ENCODE data around the gene PYCARD. TPM values are rescaled to one million over a fixed set of nuclear protein-coding genes. Genes with fewer than 3 reads are reported as not detected.

The PYCARD gene
- total RNA-seq (2021; ENCODE audit: unreplicated experiment) (99.4 TPM), Bru-seq, nascent RNA (percentile 58 among the genes with signal in this experiment), BruChase-seq, experiment 1, labeled RNA remaining after a 2-hour chase (percentile 57 among the genes with signal in this experiment), BruChase-seq, experiment 2, labeled RNA remaining after a 6-hour chase (percentile 70 among the genes with signal in this experiment)
- polyA plus RNA-seq (2012; ENCODE audit: insufficient read length): 229 TPM
- long read RNA-seq, transcript PYCARD-202 (2 exons, 696 nt): minor isoform, 16 of 115 reads
- long read RNA-seq, transcript PYCARD-201 (3 exons, 990 nt): major isoform, 73 of 115 reads
- long read RNA-seq, partial matches to known transcripts: 25 of 115 reads
- long read RNA-seq, other reads (novel, unspliced or antisense): 0 of 115 reads

DNA sequence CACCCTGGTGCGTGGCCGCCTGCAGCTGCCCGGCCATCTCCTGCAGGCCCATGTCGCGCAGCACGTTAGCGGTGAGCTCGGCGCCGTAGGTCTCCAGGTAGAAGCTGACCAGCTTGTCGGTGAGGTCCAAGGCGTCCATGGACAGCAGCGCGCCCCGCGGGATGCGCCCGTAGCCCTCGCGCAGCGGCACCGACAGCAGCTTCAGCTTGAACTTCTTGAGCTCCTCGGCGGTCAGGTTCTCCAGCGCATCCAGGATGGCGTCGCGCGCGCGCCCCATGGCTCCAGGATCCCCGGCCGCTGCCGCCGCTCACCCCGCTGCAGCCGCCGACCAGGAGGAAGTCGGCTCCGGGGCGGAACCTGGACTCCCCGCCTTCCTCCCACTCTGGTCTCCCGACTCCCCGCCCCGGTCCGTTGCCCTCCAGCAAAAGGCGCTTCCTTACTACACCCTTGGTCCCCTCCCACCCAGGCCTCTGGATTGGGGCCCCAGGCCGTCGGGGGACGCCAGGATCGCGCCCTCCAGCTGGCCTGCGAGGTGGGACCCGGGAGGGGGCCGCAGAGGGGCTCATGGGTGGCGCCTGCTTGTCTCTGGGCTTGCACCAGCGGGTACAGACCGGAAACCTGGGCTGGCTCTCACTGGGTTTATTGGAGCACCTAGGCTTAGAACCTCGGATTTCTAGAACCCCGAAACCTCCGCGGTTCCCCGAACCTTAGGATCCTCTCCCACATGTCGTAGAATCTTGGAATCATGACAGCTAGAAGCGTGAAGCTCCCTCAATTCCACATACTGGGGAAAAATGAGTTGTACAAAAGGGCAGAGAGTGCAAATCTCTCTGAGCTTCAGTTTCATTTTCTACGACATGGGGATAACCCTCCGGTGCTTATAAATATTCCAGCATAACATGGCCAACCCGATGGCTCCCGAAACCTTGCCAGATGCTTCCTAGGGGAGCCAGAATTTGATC lies at the start of gene PYCARD:
PYCARD (minus strand) TSS at position 347 of the 962 bp plus-strand sequence; CDS start at position 277, 70 bp downstream.
- peak within 1 kb of the TSS; percentile 71 for H3K27ac ChIP-seq (ENCODE audit: low read length)
- H3K9me3 ChIP-seq (ENCODE audit: control insufficient read depth, insufficient read depth, low read depth, low read length): no peaks in the 10 kb centered on the region
- peak within 1 kb of the TSS; percentile 51 to 69 for H3K4me3 ChIP-seq (ENCODE audit: low read depth in 2 of 2, low read length in 2 of 2)
- peaks cover 22% of the 10 kb centered on the region for H3K4me1 ChIP-seq (ENCODE audit: control insufficient read depth, insufficient read depth, low read length)
- ChIA-PET POLR2A (interaction anchor here (0.6 kb wide), 1 partner anchor 170 kb away, joined by 17 read pairs; no protein-coding TSS in a partner anchor), CTCF (interaction anchor here (0.6 to 1.1 kb wide), 3 partner anchors 46 to 241 kb away, joined by 3 read pairs; no protein-coding TSS in a partner anchor)
- ATAC-seq (peak; percentile 64), DNase-seq (ENCODE audit: low read depth, low spot score) (no peak)
- TF ChIP-seq TCF7L2 (IDR thresholded peaks at IDR 0.05; ENCODE audit: low read depth, low read length) (no peak), SIN3A (IDR thresholded peaks at IDR 0.05; ENCODE audit: borderline replicate concordance, insufficient read depth, low read depth, low read length) (no peak)
- TF ChIP-seq, protein P1, sequence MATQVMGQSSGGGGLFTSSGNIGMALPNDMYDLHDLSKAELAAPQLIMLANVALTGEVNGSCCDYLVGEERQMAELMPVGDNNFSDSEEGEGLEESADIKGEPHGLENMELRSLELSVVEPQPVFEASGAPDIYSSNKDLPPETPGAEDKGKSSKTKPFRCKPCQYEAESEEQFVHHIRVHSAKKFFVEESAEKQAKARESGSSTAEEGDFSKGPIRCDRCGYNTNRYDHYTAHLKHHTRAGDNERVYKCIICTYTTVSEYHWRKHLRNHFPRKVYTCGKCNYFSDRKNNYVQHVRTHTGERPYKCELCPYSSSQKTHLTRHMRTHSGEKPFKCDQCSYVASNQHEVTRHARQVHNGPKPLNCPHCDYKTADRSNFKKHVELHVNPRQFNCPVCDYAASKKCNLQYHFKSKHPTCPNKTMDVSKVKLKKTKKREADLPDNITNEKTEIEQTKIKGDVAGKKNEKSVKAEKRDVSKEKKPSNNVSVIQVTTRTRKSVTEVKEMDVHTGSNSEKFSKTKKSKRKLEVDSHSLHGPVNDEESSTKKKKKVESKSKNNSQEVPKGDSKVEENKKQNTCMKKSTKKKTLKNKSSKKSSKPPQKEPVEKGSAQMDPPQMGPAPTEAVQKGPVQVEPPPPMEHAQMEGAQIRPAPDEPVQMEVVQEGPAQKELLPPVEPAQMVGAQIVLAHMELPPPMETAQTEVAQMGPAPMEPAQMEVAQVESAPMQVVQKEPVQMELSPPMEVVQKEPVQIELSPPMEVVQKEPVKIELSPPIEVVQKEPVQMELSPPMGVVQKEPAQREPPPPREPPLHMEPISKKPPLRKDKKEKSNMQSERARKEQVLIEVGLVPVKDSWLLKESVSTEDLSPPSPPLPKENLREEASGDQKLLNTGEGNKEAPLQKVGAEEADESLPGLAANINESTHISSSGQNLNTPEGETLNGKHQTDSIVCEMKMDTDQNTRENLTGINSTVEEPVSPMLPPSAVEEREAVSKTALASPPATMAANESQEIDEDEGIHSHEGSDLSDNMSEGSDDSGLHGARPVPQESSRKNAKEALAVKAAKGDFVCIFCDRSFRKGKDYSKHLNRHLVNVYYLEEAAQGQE (IDR thresholded peaks at IDR 0.05; ENCODE audit: insufficient read depth in 1 of 2, low read depth in 2 of 2, low read length in 1 of 2): 0 out of 4 replicates have a peak, but pooled peaks of 1 of the 2 experiments have one; percentile 7
- intact Hi-C loops (cut with micrococcal nuclease; ENCODE audit: unreplicated experiment) (loop anchor here (5.0 to 10.0 kb wide), 2 partner anchors 62 to 130 kb away; no protein-coding TSS in a partner anchor), in situ Hi-C loops (cut with HindIII; ENCODE audit: low pct_unique_long_range_greater_than_20kb, low sequenced_read_pairs) (no loop called here)
- H3K27me3 ChIP-seq (ENCODE audit: control insufficient read depth, insufficient read depth, low read length): no peaks in the 10 kb centered on the region
- no TSS peak for BruUV-seq (replicated peaks)
- H3K36me3 ChIP-seq (ENCODE audit: control insufficient read depth, insufficient read depth, low read length): no peaks in the 10 kb centered on the region

- intact Hi-C loops (cut with micrococcal nuclease; ENCODE audit: unreplicated experiment) (no loop called here), in situ Hi-C loops (cut with HindIII; ENCODE audit: low pct_unique_long_range_greater_than_20kb, low sequenced_read_pairs) (no loop called here)
- DNase-seq (ENCODE audit: low read depth, low spot score) (no peak), ATAC-seq (no peak)
- Histone ChIP-seq H3K9me3 (ENCODE audit: control insufficient read depth, insufficient read depth, low read depth, low read length) (no peaks in the 10 kb centered on the region), H3K36me3 (ENCODE audit: control insufficient read depth, insufficient read depth, low read length) (no peaks in the 10 kb centered on the region), H3K4me3 (ENCODE audit: low read depth in 2 of 2, low read length in 2 of 2) (no peak overlapping the region), H3K27ac (ENCODE audit: low read length) (no peak overlapping the region), H3K4me1 (ENCODE audit: control insufficient read depth, insufficient read depth, low read length) (no peaks in the 10 kb centered on the region), H3K27me3 (ENCODE audit: control insufficient read depth, insufficient read depth, low read length) (no peaks in the 10 kb centered on the region)
- ChIA-PET CTCF (no interaction called here), POLR2A (no interaction called here)
- BruUV-seq (replicated peaks): no TSS peak
- TF ChIP-seq POLR2AphosphoS5 (IDR thresholded peaks at IDR 0.05; ENCODE audit: low read depth, low read length): no peak
- TF ChIP-seq SIN3A (IDR thresholded peaks at IDR 0.05; ENCODE audit: borderline replicate concordance, insufficient read depth, low read depth, low read length): no peak
- no peak for TF ChIP-seq CTCF (IDR thresholded peaks at IDR 0.05)
- TF ChIP-seq, protein P1 (IDR thresholded peaks at IDR 0.05; ENCODE audit: insufficient read depth in 1 of 2, low read depth in 2 of 2, low read length in 1 of 2): no peak
- no peak for TF ChIP-seq TCF7L2 (IDR thresholded peaks at IDR 0.05; ENCODE audit: low read depth, low read length)
Observed at GRCh38 chr16:31251435-31251834, 48.9 kb upstream of the PYCARD start.

Data from Panc1 (cell line).